HEK293T (cell line): ENCODE results near the gene KLF7.

Experiments used
- ARNT ChIP-seq: fragments of 450-650 bp; IDR thresholded peaks from 2 replicates; pipeline ENCODE4 v1.6.1; 2017; ENCODE audit warnings: mild to moderate bottlenecking
- BHLHE40 ChIP-seq: fragments of 450-650 bp; IDR thresholded peaks from 2 replicates; pipeline ENCODE4 v1.6.1; 2016; ENCODE audit warnings: mild to moderate bottlenecking, moderate library complexity, borderline replicate concordance
- ELF4 ChIP-seq: fragments of 450-650 bp; IDR thresholded peaks from 2 replicates; pipeline ENCODE4 v1.6.1; 2017; ENCODE audit warnings: antibody characterized with exemption
- FOXA1 ChIP-seq: fragments of 450-650 bp; IDR thresholded peaks from 2 replicates; pipeline ENCODE4 v1.6.1; 2016; ENCODE audit warnings: mild to moderate bottlenecking
- FOXK2 ChIP-seq: fragments of 450-650 bp; IDR thresholded peaks from 2 replicates; pipeline ENCODE4 v1.6.1; 2016; ENCODE audit warnings: mild to moderate bottlenecking
- FOXM1 ChIP-seq: fragments of 450-650 bp; IDR thresholded peaks from 2 replicates; pipeline ENCODE4 v1.6.1; 2017; ENCODE audit warnings: mild to moderate bottlenecking, borderline replicate concordance
- HDGF ChIP-seq: fragments of 450-650 bp; IDR thresholded peaks from 2 replicates; pipeline ENCODE4 v1.6.1; 2017; ENCODE audit warnings: antibody characterized with exemption, borderline replicate concordance
- LEF1 ChIP-seq: fragments of 450-650 bp; IDR thresholded peaks from 2 replicates; pipeline ENCODE4 v1.6.1; 2017; ENCODE audit warnings: mild to moderate bottlenecking, borderline replicate concordance
- NFRKB ChIP-seq: fragments of 450-650 bp; IDR thresholded peaks from 2 replicates; pipeline ENCODE4 v1.6.1; 2016; ENCODE audit warnings: mild to moderate bottlenecking, moderate library complexity
- PKNOX1 ChIP-seq: fragments of 450-650 bp; IDR thresholded peaks from 2 replicates; pipeline ENCODE4 v1.6.1; 2016
- SP1 ChIP-seq: fragments of 450-650 bp; IDR thresholded peaks from 2 replicates; pipeline ENCODE4 v1.6.1; 2017
- SUZ12 ChIP-seq: fragments of 450-650 bp; IDR thresholded peaks from 2 replicates; pipeline ENCODE4 v1.6.1; 2016; ENCODE audit warnings: mild to moderate bottlenecking
- TARDBP ChIP-seq: fragments of 450-650 bp; IDR thresholded peaks from 2 replicates; pipeline ENCODE4 v1.6.1; 2016

GRCh38 chr2:207093234-207093633 lies 72.5 kb downstream of the KLF7 start:
- TF ChIP-seq PKNOX1 (no peak), FOXM1 (no peak), BHLHE40 (no peak), TARDBP (no peak), LEF1 (no peak), SUZ12 (no peak), NFRKB (no peak), SP1 (no peak), ARNT (no peak), ELF4 (no peak), FOXK2 (no peak), HDGF (no peak), FOXA1 (no peak)
